GM12878 (cell line): Measurements from ENCODE around the gene TNS4. TPM values are rescaled to one million over a fixed set of nuclear protein-coding genes. Genes with fewer than 3 reads are reported as not detected.

ENCODE experiments used
- ATAC-seq: fragments of 200-7000 bp; cut with Tn5 transposase; 3 replicates; pipeline ENCODE4 v1.9.1; 2020; ENCODE audit warnings: mild to moderate bottlenecking, moderate library complexity
- BruUV-seq: library from RNA; stranded (reverse); fragments of 400-500 nt; replicated peaks from 2 replicates; lab custom pipeline; 2021; lab: Mats Ljungman, UMichigan
- CTCF ChIA-PET: fragments of 300-600 bp; sonication (Branson Sonifier 250); formaldehyde crosslinking; extraction: SDS; loops from one replicate; lab custom pipeline; 2021; ENCODE audit warnings: inconsistent platforms; lab: Yijun Ruan, JAX
- POLR2A ChIA-PET: fragments of 350-600 bp; formaldehyde crosslinking; extraction: SDS; loops from one replicate; lab custom pipeline; 2021; ENCODE audit warnings: inconsistent platforms; lab: Charles Lee
- RAD21 ChIA-PET: fragments of 300-600 bp; sonication (Branson Sonifier 250); formaldehyde crosslinking; loops from one replicate; lab custom pipeline; 2023; ENCODE audit warnings: antibody characterized with exemption; ENCODE audit not compliant: unreplicated experiment; lab: Charles Lee
- SMC1A ChIA-PET: fragments of 300-600 bp; sonication (Branson Sonifier 250); formaldehyde crosslinking; loops from one replicate; lab custom pipeline; 2023; ENCODE audit not compliant: unreplicated experiment, uncharacterized antibody; lab: Charles Lee
- DNase-seq: peaks from one replicate; pipeline ENCODE4 v3.0.0-alpha.2; 2011; ENCODE audit warnings: low read depth, low spot score
- FAIRE-seq: peaks from 3 replicates; lab custom pipeline; 2011; peaks lifted over from hg19 to GRCh38; lab: Jason Lieb, UNC
- H2AFZ ChIP-seq: 2 replicates; pipeline ENCODE4 v1.6.0; 2011; ENCODE audit warnings: low read depth, low read length, control low read depth; ENCODE audit not compliant: control insufficient read depth
- H3K27ac ChIP-seq: 2 replicates; pipeline ENCODE4 v1.5.1; 2011; ENCODE audit warnings: control low read depth; ENCODE audit not compliant: control insufficient read depth, insufficient read depth
- H3K27me3 ChIP-seq, 2 experiments: replicated peaks in 1 of 2; 2 replicates each; pipeline versions ENCODE4 v1.6.0 to v1.6.1; 2011; ENCODE audit warnings: low read length in 1 of 2; ENCODE audit not compliant: control insufficient read depth in 2 of 2, insufficient read depth in 2 of 2
- H3K36me3 ChIP-seq, 2 experiments: 2 replicates each; pipeline ENCODE4 v1.5.1; 2011; ENCODE audit warnings: low read length in 1 of 2; ENCODE audit not compliant: control insufficient read depth in 2 of 2, insufficient read depth in 2 of 2
- H3K4me1 ChIP-seq: 2 replicates; pipeline ENCODE4 v1.6.1; 2011; ENCODE audit warnings: mild to moderate bottlenecking, low read length, moderate library complexity, mixed read lengths; ENCODE audit not compliant: control insufficient read depth, insufficient read depth
- H3K4me2 ChIP-seq: 2 replicates; pipeline ENCODE4 v1.6.0; 2011; ENCODE audit warnings: control low read depth; ENCODE audit not compliant: control insufficient read depth, insufficient read depth
- H3K4me3 ChIP-seq: fragments of 200-600 bp; sonication (generic); 2 replicates; pipeline ENCODE4 v1.5.1; 2016
- H3K79me2 ChIP-seq: 2 replicates; pipeline ENCODE4 v1.6.0; 2011; ENCODE audit warnings: low read length; ENCODE audit not compliant: control insufficient read depth, insufficient read depth
- H3K9ac ChIP-seq: 2 replicates; pipeline ENCODE4 v1.8.0; 2011; ENCODE audit warnings: low read length, control low read depth, mixed read lengths; ENCODE audit not compliant: control insufficient read depth, insufficient read depth
- H3K9me3 ChIP-seq: replicated peaks from 3 replicates; pipeline ENCODE4 v1.5.1; 2011; ENCODE audit warnings: mild to moderate bottlenecking, low read length; ENCODE audit not compliant: control insufficient read depth, insufficient read depth
- H4K20me1 ChIP-seq: 2 replicates; pipeline ENCODE4 v1.6.0; 2011; ENCODE audit not compliant: control insufficient read depth, insufficient read depth
- CBFB ChIP-seq: IDR thresholded peaks from 2 replicates; pipeline ENCODE4 v1.6.1; 2016; ENCODE audit warnings: antibody characterized with exemption, low read depth
- CEBPB ChIP-seq, 2 experiments: fragments of 150-350 bp in 1 of 2; IDR thresholded peaks; 2 replicates each; pipeline ENCODE4 v1.6.1; 2012 to 2014; ENCODE audit warnings: low read depth in 2 of 2, low read length in 2 of 2, borderline replicate concordance in 1 of 2, inconsistent platforms in 1 of 2
- CHD2 ChIP-seq: IDR thresholded peaks from 2 replicates; pipeline ENCODE4 v1.6.1; 2011; ENCODE audit warnings: low read depth, low read length, improper control_type of control experiment, borderline replicate concordance
- CREB1 ChIP-seq: IDR thresholded peaks from 2 replicates; pipeline ENCODE4 v1.6.1; 2012; ENCODE audit warnings: low read depth, mild to moderate bottlenecking, inconsistent platforms
- E2F8 ChIP-seq: fragments of 450-650 bp; IDR thresholded peaks from 2 replicates; pipeline ENCODE4 v1.6.1; 2018; ENCODE audit warnings: mild to moderate bottlenecking, low read depth, moderate library complexity; ENCODE audit not compliant: partially characterized antibody
- GABPA ChIP-seq: IDR thresholded peaks from 2 replicates; pipeline ENCODE4 v1.6.1; 2014; ENCODE audit warnings: antibody characterized with exemption, low read depth, mild to moderate bottlenecking, inconsistent platforms
- IKZF1 ChIP-seq: fragments of 450-650 bp; conservative IDR thresholded peaks from 2 replicates; pipeline ENCODE4 v1.6.1; 2017; ENCODE audit warnings: antibody characterized with exemption, mild to moderate bottlenecking
- MLLT1 ChIP-seq: fragments of 450-650 bp; IDR thresholded peaks from 2 replicates; pipeline ENCODE4 v1.6.1; 2016; ENCODE audit warnings: mild to moderate bottlenecking
- NFYB ChIP-seq: IDR thresholded peaks from 2 replicates; pipeline ENCODE4 v1.6.1; 2011; ENCODE audit warnings: low read depth, mild to moderate bottlenecking, low read length, improper control_type of control experiment, moderate library complexity; ENCODE audit not compliant: insufficient read depth
- NR2C1 ChIP-seq: fragments of 450-650 bp; IDR thresholded peaks from 2 replicates; pipeline ENCODE4 v1.6.1; 2017; ENCODE audit warnings: antibody characterized with exemption, mild to moderate bottlenecking, moderate library complexity
- NR2F1 ChIP-seq: fragments of 450-650 bp; conservative IDR thresholded peaks from 2 replicates; pipeline ENCODE4 v1.6.1; 2017; ENCODE audit warnings: mild to moderate bottlenecking
- SIX5 ChIP-seq: IDR thresholded peaks from 2 replicates; pipeline ENCODE4 v1.6.1; 2011; ENCODE audit warnings: mild to moderate bottlenecking, low read depth, low read length, moderate library complexity; ENCODE audit not compliant: severe bottlenecking
- SP1 ChIP-seq: IDR thresholded peaks from one replicate; pipeline ENCODE4 v1.6.1; 2011; ENCODE audit warnings: low read depth, low read length
- STAT3 ChIP-seq: IDR thresholded peaks from 2 replicates; pipeline ENCODE4 v1.6.1; 2011; ENCODE audit warnings: low read depth, low read length, improper control_type of control experiment
- SUPT20H ChIP-seq: IDR thresholded peaks from 2 replicates; pipeline ENCODE4 v1.6.1; 2011; ENCODE audit warnings: low read depth, mild to moderate bottlenecking, low read length, moderate library complexity, borderline replicate concordance; ENCODE audit not compliant: control insufficient read depth
- TCF7 ChIP-seq: IDR thresholded peaks from 2 replicates; pipeline ENCODE4 v1.6.1; 2014; ENCODE audit warnings: antibody characterized with exemption, borderline replicate concordance
- YBX1 ChIP-seq: fragments of 450-650 bp; IDR thresholded peaks from 2 replicates; pipeline ENCODE4 v1.6.1; 2016; ENCODE audit warnings: antibody characterized with exemption
- ZNF384 ChIP-seq: IDR thresholded peaks from 2 replicates; pipeline ENCODE4 v1.6.1; 2012; ENCODE audit warnings: low read depth, mild to moderate bottlenecking, low read length, improper control_type of control experiment, borderline replicate concordance
- ZSCAN29 ChIP-seq: fragments of 450-650 bp; IDR thresholded peaks from 2 replicates; pipeline ENCODE4 v1.6.1; 2017; ENCODE audit warnings: mild to moderate bottlenecking, moderate library complexity
- WGBS: methylation state at CpG from one replicate; pipeline ENCODE4 v1.1.6; 2016; ENCODE audit warnings: low lambda C conversion rate; ENCODE audit not compliant: insufficient replicate concordance, insufficient coverage; ENCODE audit errors: missing lambda C conversion rate; 5-methylcytosine and 5-hydroxymethylcytosine counted together
- in situ Hi-C: fragments of 300-500 bp; cut with MboI; formaldehyde crosslinking; loops from 9 replicates; pipeline ENCODE4 v1.14.3; 2018; ENCODE audit warnings: mixed read lengths
- intact Hi-C: fragments of 100-400 bp; cut with micrococcal nuclease; formaldehyde crosslinking; loops from one replicate; pipeline ENCODE4 v1.14.2; 2022; ENCODE audit not compliant: unreplicated experiment
- polyA plus RNA-seq, 11 experiments: library from polyadenylated mRNA; depleted of rRNA in 4 of 11; unstranded in 6 of 11; stranded (reverse) in 5 of 11; fragments of >200 nt; fragmentation: Nextera tagmentation in 4 of 11; fragmentation: Illumina TruSeq in 1 of 11; extraction: Ambion mirVana in 4 of 11; extraction: Trizol in 1 of 11; gene quantifications; 1 replicate in 1 of 11; 2 replicates in 10 of 11; pipeline versions ENCODE4 v1.2.1 to v1.2.3, GENCODE V29; 2011 to 2016; ENCODE audit warnings: inconsistent platforms in 2 of 11, missing spikeins in 2 of 11, low read depth in 1 of 11
- total RNA-seq, 4 experiments: library from RNA; depleted of rRNA in 3 of 4; stranded (reverse); fragments of >200 nt in 3 of 4; fragmentation: Illumina TruSeq in 1 of 4; extraction: Trizol in 1 of 4; gene quantifications; 2 replicates each; pipeline versions ENCODE4 v1.2.1 to v1.2.3, GENCODE V29; 2013 to 2021

The TNS4 gene
- total and polyA plus RNA-seq, 10 of the 15 experiments (the other 5 are each of a cell fraction or from before 2014, with no cell fraction given), result 0.10 to 0.90 (median 0.68) TPM; not detected in 2

- H3K4me1 ChIP-seq, result peaks cover 19% of the 10 kb centered on the region
- H2AFZ ChIP-seq, result peak within 1 kb of the TSS; percentile 30; the same call in 1 of the 2 replicates
- 4% methylated on average over 74 of the region's 98 CpGs for WGBS
- SMC1A ChIA-PET, result interaction anchor here (0.9 to 3.0 kb wide), 10 partner anchors 17 to 172 kb away, joined by 3 to 27 read pairs (median 4); no protein-coding TSS in a partner anchor
- DNase-seq (no peak), FAIRE-seq (no peak), ATAC-seq (peak; percentile 84)
- no peaks in the 10 kb centered on the region for H3K79me2 ChIP-seq
- POLR2A ChIA-PET, result interaction anchor here (0.7 to 1.6 kb wide), 5 partner anchors 38 to 161 kb away, joined by 3 to 9 read pairs (median 5); no protein-coding TSS in a partner anchor
- in situ Hi-C loops, result loop anchor here (25.0 kb wide), 1 partner anchor 94 kb away; no protein-coding TSS in a partner anchor
- no peak within 1 kb of the TSS for H3K27ac ChIP-seq
- H3K36me3 ChIP-seq, result no peaks in the 10 kb centered on the region
- RAD21 ChIA-PET, result interaction anchor here (0.7 to 16.1 kb wide), 11 partner anchors 26 to 172 kb away, joined by 3 to 175 read pairs (median 5); partner anchors contain the start of gene TOP2A
- peak within 1 kb of the TSS; percentile 58 for H3K4me2 ChIP-seq
- intact Hi-C loops, result loop anchor here (5.0 kb wide), 1 partner anchor 81 kb away; the partner anchor contains the start of gene GJD3
- BruUV-seq, result no TSS peak
- CTCF ChIA-PET, result interaction anchor here (0.8 to 16.0 kb wide), 16 partner anchors 21 to 172 kb away, joined by 3 to 289 read pairs (median 4); partner anchors contain the start of gene TOP2A
- H3K27me3 ChIP-seq, result peaks cover 0 to 14% of the 10 kb centered on the region in 2 experiments; a peak in 1 of 4 replicates
- H3K9me3 ChIP-seq, result no peaks in the 10 kb centered on the region
- H3K4me3 ChIP-seq, result peak within 1 kb of the TSS; percentile 61
- no peaks in the 10 kb centered on the region for H4K20me1 ChIP-seq
- no peak within 1 kb of the TSS; the same call in 1 of the 2 replicates for H3K9ac ChIP-seq
- TF ChIP-seq IKZF1 (peak; percentile 79), MLLT1 (no peak), CREB1 (no peak), E2F8 (no peak), YBX1 (no peak), CHD2 (no peak), CBFB (no peak), ZNF384 (no peak), NR2F1 (0 out of 2 replicates have a peak, but pooled peaks have one; percentile 31), STAT3 (no peak), SUPT20H (no peak), SIX5 (no peak), TCF7 (no peak), NR2C1 (no peak), GABPA (no peak), CEBPB (IDR thresholded peaks at IDR 0.05; ENCODE audit: borderline replicate concordance in 1 of 2, low read depth in 2 of 2, low read length in 2 of 2) (peak in 1 of 2 experiments; percentile 39; a peak in 1 of 4 replicates), SP1 (no peak), NFYB (no peak), ZSCAN29 (no peak)
Measured at GRCh38 chr17:40443196-40443987, 58.0 kb downstream of the TNS4 start, which contains the start of gene IGFBP4. Gene IGFBP4, plus strand, starts transcription at chr17:40443450. Its CDS starts 286 bp downstream, at chr17:40443736.
